Measurements from ENCODE around the gene MRPL42.

GRCh38 chr12:93438266-93439050 is 28.9 kb upstream of the MRPL42 start:
- no peak for TF ChIP-seq REST (IDR thresholded peaks at IDR 0.05; ENCODE audit: insufficient read depth in 1 of 2, low read depth in 2 of 2, low read length in 2 of 2)
- no peak for TF ChIP-seq POLR2AphosphoS5 (IDR thresholded peaks at IDR 0.05; ENCODE audit: low read depth, low read length)
- no peak for TF ChIP-seq SIN3A (IDR thresholded peaks at IDR 0.05; ENCODE audit: borderline replicate concordance, insufficient read depth, low read length)

Data from PFSK-1 (cell line).